Cardiac muscle cell (in vitro differentiated cells and primary cell): ENCODE results near the gene INO80E. TPM values are rescaled to one million over a fixed set of nuclear protein-coding genes. Genes with fewer than 3 reads are reported as not detected.
A peak's percentile ranks its signal among the peaks of the same experiment; 100 is the strongest.

Experiments
- DNase-seq, 2 donors: peaks; one replicate each; pipeline versions ENCODE4 v3.0.0 to v3.0.0-alpha.2; 2010 to 2017; ENCODE audit warnings: low read depth in 1 of 2, low spot score in 1 of 2
- H3K27ac ChIP-seq: fragments of 200-600 bp; sonication (generic); 2 replicates; pipeline ENCODE4 v1.5.1; 2016
- H3K27me3 ChIP-seq: fragments of 200-600 bp; sonication (generic); 2 replicates; pipeline ENCODE4 v1.6.0; 2016; ENCODE audit warnings: control low read depth
- H3K36me3 ChIP-seq: fragments of 200-600 bp; sonication (generic); 2 replicates; pipeline ENCODE4 v1.5.1; 2016; ENCODE audit warnings: control low read depth
- H3K4me1 ChIP-seq: fragments of 200-600 bp; sonication (generic); 2 replicates; pipeline ENCODE4 v1.8.1; 2017; ENCODE audit warnings: low read depth, mild to moderate bottlenecking, mixed run types
- H3K4me3 ChIP-seq: fragments of 200-600 bp; sonication (generic); 2 replicates; pipeline ENCODE4 v1.5.1; 2016; ENCODE audit warnings: mild to moderate bottlenecking
- H3K9me3 ChIP-seq: fragments of 200-600 bp; sonication (generic); 2 replicates; pipeline ENCODE4 v1.5.1; 2017; ENCODE audit warnings: low read depth, mild to moderate bottlenecking, control low read depth
- polyA plus RNA-seq: library from polyadenylated mRNA; unstranded; fragments of >200 nt; fragmentation: Nextera tagmentation; extraction: Ambion mirVana; gene quantifications from 2 replicates; pipeline ENCODE4 v1.2.1, GENCODE V29; 2016
- total RNA-seq: library from RNA; depleted of rRNA; stranded (reverse); fragments of >200 nt; gene quantifications from 2 replicates; pipeline ENCODE4 v1.2.3, GENCODE V29; 2016
- TF ChIP-seq, protein P1 (sequence below): IDR thresholded peaks from 2 replicates; pipeline ENCODE4 v1.5.1; 2012; ENCODE audit warnings: low read depth, mild to moderate bottlenecking, low read length

The INO80E gene
- total and polyA plus RNA-seq, 2 experiments from 2014 or later, result 19.0 to 167 TPM

DNA sequence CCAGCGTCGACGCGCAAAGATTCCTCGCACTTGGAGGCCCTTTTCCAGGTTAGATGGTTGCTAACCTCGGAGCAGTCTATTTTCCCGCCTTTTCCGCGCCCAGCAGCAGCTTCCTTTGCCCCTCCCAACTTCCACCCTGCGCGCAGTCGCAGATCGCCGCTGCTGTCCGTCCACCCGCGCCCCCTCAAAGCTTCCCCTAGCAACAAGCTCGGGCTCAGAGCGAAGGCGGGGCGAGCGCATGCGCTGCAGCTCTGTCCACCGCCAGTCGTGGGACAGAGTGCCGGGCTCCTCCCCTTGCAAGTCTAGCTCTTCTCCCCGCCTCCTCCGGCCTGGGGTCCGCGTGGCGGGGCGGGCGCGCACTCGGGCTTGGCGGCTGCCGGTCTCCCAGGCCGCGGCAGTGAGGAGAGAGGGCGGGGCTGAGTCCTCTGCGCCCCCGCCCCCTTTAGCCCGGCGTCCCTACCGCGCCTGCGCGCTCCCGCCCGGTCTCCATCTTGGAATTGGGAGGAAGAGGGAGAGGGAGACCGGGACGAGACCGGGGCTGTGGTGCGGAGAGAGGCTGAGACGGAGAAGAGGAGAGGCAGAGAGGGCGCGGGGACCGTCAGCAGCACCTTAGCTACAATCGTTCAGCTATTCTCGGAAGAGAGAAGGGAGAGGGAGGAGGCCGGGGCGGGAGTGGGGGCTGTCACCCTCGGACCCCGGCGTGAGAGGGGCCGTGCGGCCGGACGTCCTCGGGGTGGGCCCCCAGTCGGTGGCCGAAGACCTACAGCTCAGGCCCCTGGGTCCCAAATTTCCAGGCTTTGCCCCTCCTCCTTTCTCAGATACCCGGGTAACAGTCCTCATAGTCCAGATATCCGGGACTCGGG lies 22.4 kb upstream of the INO80E start, which contains the start of gene TAOK2:
TAOK2 (plus strand) TSS at position 485 of the 863 bp plus-strand sequence. CDS start 3,905 bp downstream, outside the sequence.
- peak; percentile 99 to 100 for DNase-seq
- peak within 1 kb of the TSS; percentile 64 for H3K4me3 ChIP-seq
- peaks cover 5% of the 10 kb centered on the region for H3K36me3 ChIP-seq
- no peaks in the 10 kb centered on the region for H3K27me3 ChIP-seq
- no peaks in the 10 kb centered on the region for H3K9me3 ChIP-seq
- H3K4me1 ChIP-seq, result peaks cover 17% of the 10 kb centered on the region
- TF ChIP-seq, protein P1, sequence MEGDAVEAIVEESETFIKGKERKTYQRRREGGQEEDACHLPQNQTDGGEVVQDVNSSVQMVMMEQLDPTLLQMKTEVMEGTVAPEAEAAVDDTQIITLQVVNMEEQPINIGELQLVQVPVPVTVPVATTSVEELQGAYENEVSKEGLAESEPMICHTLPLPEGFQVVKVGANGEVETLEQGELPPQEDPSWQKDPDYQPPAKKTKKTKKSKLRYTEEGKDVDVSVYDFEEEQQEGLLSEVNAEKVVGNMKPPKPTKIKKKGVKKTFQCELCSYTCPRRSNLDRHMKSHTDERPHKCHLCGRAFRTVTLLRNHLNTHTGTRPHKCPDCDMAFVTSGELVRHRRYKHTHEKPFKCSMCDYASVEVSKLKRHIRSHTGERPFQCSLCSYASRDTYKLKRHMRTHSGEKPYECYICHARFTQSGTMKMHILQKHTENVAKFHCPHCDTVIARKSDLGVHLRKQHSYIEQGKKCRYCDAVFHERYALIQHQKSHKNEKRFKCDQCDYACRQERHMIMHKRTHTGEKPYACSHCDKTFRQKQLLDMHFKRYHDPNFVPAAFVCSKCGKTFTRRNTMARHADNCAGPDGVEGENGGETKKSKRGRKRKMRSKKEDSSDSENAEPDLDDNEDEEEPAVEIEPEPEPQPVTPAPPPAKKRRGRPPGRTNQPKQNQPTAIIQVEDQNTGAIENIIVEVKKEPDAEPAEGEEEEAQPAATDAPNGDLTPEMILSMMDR, result no peak
- peak within 1 kb of the TSS; percentile 69 for H3K27ac ChIP-seq

DNA sequence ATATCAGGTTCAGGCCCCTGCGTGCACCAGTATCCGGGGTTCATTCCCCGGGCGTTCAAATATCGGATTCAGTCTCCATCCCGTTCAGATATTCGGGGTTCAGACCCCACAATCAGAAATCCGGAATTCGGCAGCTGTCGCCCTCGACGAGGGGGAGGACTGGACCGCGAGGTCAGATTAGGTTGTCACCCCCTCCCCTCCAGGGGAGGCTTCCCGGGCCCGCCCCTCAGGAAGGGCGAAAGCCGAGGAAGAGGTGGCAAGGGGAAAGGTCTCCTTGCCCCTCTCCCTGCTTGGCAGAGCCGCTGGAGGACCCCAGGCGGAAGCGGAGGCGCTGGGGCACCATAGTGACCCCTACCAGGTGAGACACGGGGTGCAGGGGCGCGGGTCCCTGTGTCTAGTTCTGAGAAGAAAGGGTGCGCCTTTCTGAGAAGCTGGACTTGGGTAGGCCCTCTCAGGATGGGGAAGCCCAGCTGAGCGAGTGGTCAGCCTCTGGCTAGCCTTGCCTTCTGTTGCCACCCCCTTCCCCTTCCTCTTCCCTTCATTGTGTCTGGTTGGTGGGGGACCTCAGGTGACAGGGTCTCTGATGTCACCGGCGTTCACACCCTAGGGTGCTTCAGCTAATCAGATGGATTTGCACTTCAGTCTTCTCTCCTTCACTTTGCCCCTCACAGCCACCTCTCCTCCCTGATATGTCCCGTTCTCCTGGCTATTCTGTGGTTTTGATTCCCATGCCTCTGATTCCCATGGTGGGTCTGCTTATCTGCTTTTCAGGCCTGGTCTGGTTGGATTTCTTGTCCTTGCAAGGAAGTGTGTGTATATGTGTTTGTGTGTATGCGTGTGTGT lies 21.5 kb upstream of the INO80E start:
- peak overlapping the region; percentile 69 for H3K27ac ChIP-seq
- peak; percentile 30 to 35 for DNase-seq
- H3K27me3 ChIP-seq, result no peaks in the 10 kb centered on the region
- H3K4me1 ChIP-seq, result peaks cover 17% of the 10 kb centered on the region
- H3K9me3 ChIP-seq, result no peaks in the 10 kb centered on the region
- TF ChIP-seq, protein P1, result no peak
- peak overlapping the region; percentile 64 for H3K4me3 ChIP-seq
- H3K36me3 ChIP-seq, result peaks cover 9% of the 10 kb centered on the region

DNA sequence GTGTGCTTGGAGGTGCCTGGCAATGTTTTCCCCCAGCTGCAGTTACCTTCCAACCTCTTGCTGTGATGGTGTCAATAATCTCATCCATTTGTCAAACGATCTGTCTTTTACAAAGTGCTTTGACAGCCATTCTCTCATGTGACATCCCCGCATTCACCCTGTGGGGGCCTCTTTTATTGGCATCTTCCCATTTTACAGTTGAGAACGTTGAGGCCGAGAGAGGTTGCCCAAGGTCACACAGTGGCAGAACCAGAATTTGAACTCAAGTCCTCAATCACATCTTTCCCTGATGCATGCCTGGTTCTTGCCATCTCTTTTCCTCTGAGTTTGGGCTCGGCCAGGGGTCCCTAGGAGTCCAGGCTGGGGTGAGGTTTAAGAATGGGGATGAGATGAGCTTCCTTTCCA lies 20.9 kb upstream of the INO80E start:
- DNase-seq, result no peak
- H3K9me3 ChIP-seq, result no peaks in the 10 kb centered on the region
- peak overlapping the region; percentile 64 for H3K4me3 ChIP-seq
- peaks cover 17% of the 10 kb centered on the region for H3K4me1 ChIP-seq
- no peak overlapping the region for H3K27ac ChIP-seq
- no peaks in the 10 kb centered on the region for H3K27me3 ChIP-seq
- H3K36me3 ChIP-seq, result peaks cover 13% of the 10 kb centered on the region
- TF ChIP-seq, protein P1, result no peak

DNA sequence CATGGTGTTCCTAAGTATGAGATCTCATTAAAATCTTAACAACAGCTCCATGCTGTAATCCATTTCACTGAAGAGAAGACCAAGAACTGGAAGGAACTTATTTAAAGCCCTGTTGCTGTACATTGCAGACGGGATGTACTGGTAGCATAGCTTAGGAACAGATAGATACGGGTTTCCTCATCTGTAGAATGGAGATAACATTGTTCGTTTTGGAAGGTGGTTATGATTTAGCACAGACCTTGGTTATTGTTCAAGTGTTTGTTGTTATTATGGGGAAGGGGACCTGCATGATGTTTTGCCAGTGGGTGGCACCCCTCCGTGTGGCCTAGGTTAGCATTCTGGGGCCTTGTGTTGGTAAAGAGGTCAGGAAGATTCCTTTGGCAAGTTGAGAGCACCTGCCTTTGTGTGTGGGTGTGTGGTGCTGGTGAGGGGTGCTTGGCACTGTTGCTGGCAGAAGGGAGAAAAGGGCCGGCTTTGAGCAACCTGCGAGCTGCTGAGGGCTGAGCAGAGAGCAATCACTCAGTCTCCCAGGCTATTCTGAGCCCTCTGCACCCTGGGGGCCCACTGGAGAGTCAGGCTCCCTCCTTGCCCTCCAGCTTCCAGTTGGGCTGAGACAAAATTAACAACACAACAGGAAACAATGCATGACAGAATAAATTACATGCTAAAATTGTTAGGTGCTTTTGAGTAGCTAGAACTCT lies 20.1 kb upstream of the INO80E start:
- TF ChIP-seq, protein P1, result no peak

More for the DNA sequence above, 20.1 kb upstream of the INO80E start:
- Histone ChIP-seq H3K27ac (peak overlapping the region; percentile 74), H3K27me3 (no peaks in the 10 kb centered on the region), H3K9me3 (no peaks in the 10 kb centered on the region), H3K36me3 (peaks cover 20% of the 10 kb centered on the region), H3K4me1 (peaks cover 17% of the 10 kb centered on the region), H3K4me3 (no peak overlapping the region)
- DNase-seq, result peak in 1 of 2 donors; percentile 34
